ENCODE data around the gene TUBB6. TPM values are rescaled to one million over a fixed set of nuclear protein-coding genes. Genes with fewer than 3 reads are reported as not detected.

Gene TUBB6
- total and polyA plus RNA-seq, 2 of the 8 experiments (the other 6 are each of a cell fraction or from before 2014, with no cell fraction given) = 126 to 223 TPM

GRCh38 chr18:12327510-12328178, 19.6 kb downstream of the TUBB6 start (continued):
- TF ChIP-seq E2F6 (IDR thresholded peaks at IDR 0.05) (no peak), SAP30 (IDR thresholded peaks at IDR 0.05; ENCODE audit: insufficient read depth, insufficient replicate concordance, low read length) (peak; percentile 27), POLR2A (IDR thresholded peaks at IDR 0.05; ENCODE audit: control extremely low read depth in 1 of 2, low read depth in 2 of 2, low read length in 2 of 2) (0 out of 3 replicates have a peak, but pooled peaks of 1 of the 2 experiments have one; percentile 17), ATF2 (IDR thresholded peaks at IDR 0.05; ENCODE audit: low read length) (no peak), TEAD4 (IDR thresholded peaks at IDR 0.05; ENCODE audit: low read depth, low read length) (peak; percentile 78), HDAC2 (IDR thresholded peaks at IDR 0.05; ENCODE audit: borderline replicate concordance in 1 of 2, low read depth in 2 of 2, low read length in 2 of 2) (peak; percentile 79 to 80; a peak in 2 of 4 replicates), MAX (IDR thresholded peaks at IDR 0.05) (0 out of 2 replicates have a peak, but pooled peaks have one; percentile 17), SIX5 (IDR thresholded peaks at IDR 0.05; ENCODE audit: low read depth, low read length) (no peak), GABPA (IDR thresholded peaks at IDR 0.05; ENCODE audit: borderline replicate concordance, insufficient read depth, low read length) (peak; percentile 59; the same call in 1 of the 2 replicates), SP1 (IDR thresholded peaks at IDR 0.05; ENCODE audit: low read depth, low read length) (no peak)

Measured in H1 (cell line).